Erythroblast (primary cell): ENCODE data around the gene RLF.

Experiments used
- GATA1 ChIP-seq: IDR thresholded peaks from 2 replicates; pipeline ENCODE4 v1.6.1; 2011; ENCODE audit warnings: low read depth, mild to moderate bottlenecking, control low read depth, low read length, moderate library complexity
- POLR2A ChIP-seq: IDR thresholded peaks from 2 replicates; pipeline ENCODE4 v1.6.1; 2011; ENCODE audit warnings: mild to moderate bottlenecking, low read length

DNA sequence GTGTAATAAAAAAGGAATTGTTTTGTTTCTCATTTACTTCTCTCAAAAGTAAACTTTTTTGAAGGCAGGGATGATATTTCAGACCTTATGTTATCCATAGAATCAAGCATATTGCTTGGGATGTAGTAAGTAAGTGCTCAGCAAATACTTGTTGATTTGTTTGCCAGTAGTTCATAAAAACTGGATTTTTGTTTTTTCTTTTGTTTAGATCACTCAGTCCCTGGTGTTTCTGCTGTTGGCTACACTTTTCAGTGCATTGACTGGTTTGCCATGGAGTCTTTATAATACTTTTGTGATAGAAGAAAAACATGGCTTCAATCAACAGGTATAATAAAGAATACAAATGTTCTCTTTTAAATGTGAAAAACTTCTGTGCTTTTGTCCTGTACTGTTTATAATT, 107.0 kb downstream of the RLF start:
- TF ChIP-seq POLR2A = no peak
- no peak for TF ChIP-seq GATA1
